Measurements from ENCODE around the gene SLC7A7. TPM values are rescaled to one million over a fixed set of nuclear protein-coding genes. Genes with fewer than 3 reads are reported as not detected.

Gene SLC7A7
- total and polyA plus RNA-seq, 2 donors (not counting 1 experiment from before 2014, with no cell fraction given), result 6.3 to 9.5 TPM

- H2AFZ ChIP-seq (ENCODE audit: low read length), result no peak overlapping the region
- H3K4me1 ChIP-seq (ENCODE audit: control insufficient read depth, extremely low read depth, insufficient read depth, low read length), result peaks cover 12% of the 10 kb centered on the region
- no peak for DNase-seq (ENCODE audit: low read depth in 2 of 2)
- H3K36me3 ChIP-seq (ENCODE audit: control insufficient read depth, insufficient read depth, low read length), result no peaks in the 10 kb centered on the region
- TF ChIP-seq EZH2 (IDR thresholded peaks at IDR 0.05; ENCODE audit: low read length, missing control alignments), result no peak
- TF ChIP-seq CTCF (conservative IDR thresholded peaks at IDR 0.05 in 1 of 2, IDR thresholded peaks at IDR 0.05 in 1 of 2; ENCODE audit: low read depth in 1 of 2, low read length in 2 of 2), result no peak
- H4K20me1 ChIP-seq (ENCODE audit: control insufficient read depth, extremely low read depth, insufficient read depth, low read length), result no peaks in the 10 kb centered on the region
- H3K9me3 ChIP-seq (ENCODE audit: control insufficient read depth, insufficient read depth, low read depth, low read length), result no peaks in the 10 kb centered on the region
- H3K4me2 ChIP-seq (ENCODE audit: extremely low read depth, insufficient read depth, low read length), result no peak overlapping the region
- H3K4me3 ChIP-seq (replicated peaks in 1 of 4; ENCODE audit: control extremely low read depth in 1 of 4, insufficient read depth in 1 of 4, low read depth in 3 of 4, low read length in 4 of 4), result no peak overlapping the region
- no peak overlapping the region for H3K9ac ChIP-seq (ENCODE audit: insufficient read depth, low read length)
- no peaks in the 10 kb centered on the region for H3K79me2 ChIP-seq (ENCODE audit: control insufficient read depth, insufficient read depth, low read length)
- no peaks in the 10 kb centered on the region for H3K27me3 ChIP-seq (ENCODE audit: control insufficient read depth, insufficient read depth, low read length)
- H3K27ac ChIP-seq (ENCODE audit: insufficient read depth, low read length), result no peak overlapping the region
These were observed 6.2 kb upstream of the SLC7A7 start for GRCh38 chr14:22821193-22822015.

- Histone ChIP-seq H2AFZ (ENCODE audit: low read length) (no peak overlapping the region), H3K27ac (ENCODE audit: insufficient read depth, low read length) (no peak overlapping the region), H3K9ac (ENCODE audit: insufficient read depth, low read length) (no peak overlapping the region), H3K36me3 (ENCODE audit: control insufficient read depth, insufficient read depth, low read length) (no peaks in the 10 kb centered on the region), H4K20me1 (ENCODE audit: control insufficient read depth, extremely low read depth, insufficient read depth, low read length) (no peaks in the 10 kb centered on the region), H3K4me3 (replicated peaks in 1 of 4; ENCODE audit: control extremely low read depth in 1 of 4, insufficient read depth in 1 of 4, low read depth in 3 of 4, low read length in 4 of 4) (no peak overlapping the region), H3K9me3 (ENCODE audit: control insufficient read depth, insufficient read depth, low read depth, low read length) (no peaks in the 10 kb centered on the region), H3K79me2 (ENCODE audit: control insufficient read depth, insufficient read depth, low read length) (no peaks in the 10 kb centered on the region), H3K27me3 (ENCODE audit: control insufficient read depth, insufficient read depth, low read length) (no peaks in the 10 kb centered on the region), H3K4me2 (ENCODE audit: extremely low read depth, insufficient read depth, low read length) (no peak overlapping the region), H3K4me1 (ENCODE audit: control insufficient read depth, extremely low read depth, insufficient read depth, low read length) (peaks cover 12% of the 10 kb centered on the region)
- TF ChIP-seq EZH2 (IDR thresholded peaks at IDR 0.05; ENCODE audit: low read length, missing control alignments), result no peak
- TF ChIP-seq CTCF (conservative IDR thresholded peaks at IDR 0.05 in 1 of 2, IDR thresholded peaks at IDR 0.05 in 1 of 2; ENCODE audit: low read depth in 1 of 2, low read length in 2 of 2), result no peak
- peak in 1 of 2 donors; percentile 40 for DNase-seq (ENCODE audit: low read depth in 2 of 2)
These were observed 5.5 kb upstream of the SLC7A7 start for GRCh38 chr14:22820731-22821130.

DNA sequence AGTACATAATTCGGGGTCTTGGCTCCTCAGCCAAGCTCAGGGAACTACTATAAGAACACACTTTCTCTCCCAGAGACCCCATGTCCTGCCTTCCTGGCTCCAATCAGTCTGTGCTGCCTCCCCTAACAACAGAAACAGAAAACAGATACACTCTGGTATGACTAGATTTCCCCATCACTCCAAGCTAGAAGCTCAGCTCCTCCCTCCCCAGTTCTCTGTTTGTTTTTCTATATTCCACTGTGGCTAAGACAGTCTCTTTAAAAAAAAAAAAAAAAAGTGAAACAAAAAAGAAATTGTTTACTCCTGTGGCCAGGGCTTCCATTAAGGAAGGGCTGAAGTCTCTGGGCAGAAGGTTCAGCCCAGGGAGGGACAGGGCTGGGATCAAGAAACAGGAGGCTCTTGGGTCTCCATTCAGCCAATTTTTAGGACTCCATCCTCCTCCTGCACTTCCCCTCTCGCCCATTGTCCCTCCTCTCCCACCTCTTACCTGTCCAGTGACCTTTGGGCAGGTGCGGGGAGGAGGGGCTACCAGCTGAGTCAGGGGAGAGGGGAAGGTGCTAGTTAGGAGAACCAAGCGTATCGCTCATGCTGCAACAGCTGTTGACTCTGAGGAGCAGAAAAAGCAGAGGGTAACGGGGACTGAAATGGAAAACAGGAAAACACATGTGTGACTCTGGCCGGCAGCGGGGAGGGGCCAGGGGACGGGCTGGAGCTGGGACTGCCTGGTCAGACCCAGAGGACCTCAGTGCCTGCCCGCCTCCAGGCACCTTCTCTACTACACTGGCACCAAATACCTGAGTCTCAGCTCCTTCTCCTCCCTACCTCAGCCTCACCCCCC is 4.1 kb upstream of the SLC7A7 start:
- H3K4me3 ChIP-seq (replicated peaks in 1 of 4; ENCODE audit: control extremely low read depth in 1 of 4, insufficient read depth in 1 of 4, low read depth in 3 of 4, low read length in 4 of 4), result peak overlapping the region in 3 of 4 experiments; percentile 16 to 55 (median 41)
- no peaks in the 10 kb centered on the region for H3K36me3 ChIP-seq (ENCODE audit: control insufficient read depth, insufficient read depth, low read length)
- no peaks in the 10 kb centered on the region for H3K9me3 ChIP-seq (ENCODE audit: control insufficient read depth, insufficient read depth, low read depth, low read length)
- H3K9ac ChIP-seq (ENCODE audit: insufficient read depth, low read length), result peak overlapping the region; percentile 48
- no peaks in the 10 kb centered on the region for H4K20me1 ChIP-seq (ENCODE audit: control insufficient read depth, extremely low read depth, insufficient read depth, low read length)
- DNase-seq (ENCODE audit: low read depth in 2 of 2), result peak; percentile 62 to 85
- peaks cover 10% of the 10 kb centered on the region for H3K4me1 ChIP-seq (ENCODE audit: control insufficient read depth, extremely low read depth, insufficient read depth, low read length)
- no peaks in the 10 kb centered on the region for H3K79me2 ChIP-seq (ENCODE audit: control insufficient read depth, insufficient read depth, low read length)
- TF ChIP-seq CTCF (conservative IDR thresholded peaks at IDR 0.05 in 1 of 2, IDR thresholded peaks at IDR 0.05 in 1 of 2; ENCODE audit: low read depth in 1 of 2, low read length in 2 of 2) (no peak), EZH2 (IDR thresholded peaks at IDR 0.05; ENCODE audit: low read length, missing control alignments) (no peak)
- H2AFZ ChIP-seq (ENCODE audit: low read length), result peak overlapping the region; percentile 37
- peak overlapping the region; percentile 72 for H3K4me2 ChIP-seq (ENCODE audit: extremely low read depth, insufficient read depth, low read length)
- H3K27ac ChIP-seq (ENCODE audit: insufficient read depth, low read length), result peak overlapping the region; percentile 56
- H3K27me3 ChIP-seq (ENCODE audit: control insufficient read depth, insufficient read depth, low read length), result no peaks in the 10 kb centered on the region

Data from fibroblast of lung (primary cell).